Psoas muscle (tissue), 8 donors: ENCODE measurements around the gene LRRC8C. TPM values are rescaled to one million over a fixed set of nuclear protein-coding genes. Genes with fewer than 3 reads are reported as not detected.

Experiments used
- ATAC-seq, 4 donors: fragments of 200-7000 bp; cut with Tn5 transposase; one replicate each; pipeline ENCODE4 v1.9.1; 2020; ENCODE audit warnings: moderate library complexity in 3 of 4, mild to moderate bottlenecking in 2 of 4
- DNase-seq, 2 donors: peaks; one replicate each; pipeline ENCODE4 v3.0.0-alpha.2; 2020
- H3K27ac ChIP-seq: fragments of 200-600 bp; one replicate; pipeline ENCODE4 v1.8.0; 2022
- H3K27me3 ChIP-seq, 3 donors: fragments of 200-600 bp in 1 of 3; one replicate each; pipeline versions ENCODE4 v1.6.1 to v1.8.0; 2013 to 2022; ENCODE audit warnings: low read length in 2 of 3, mild to moderate bottlenecking in 2 of 3, moderate library complexity in 1 of 3; ENCODE audit not compliant: insufficient read depth in 3 of 3
- H3K36me3 ChIP-seq, 2 donors: fragments of 200-600 bp in 1 of 2; one replicate each; pipeline versions ENCODE4 v1.6.1 to v1.8.0; 2013 to 2022; ENCODE audit warnings: low read depth in 1 of 2, mild to moderate bottlenecking in 1 of 2, moderate library complexity in 1 of 2; ENCODE audit not compliant: insufficient read depth in 1 of 2
- H3K4me1 ChIP-seq: fragments of 200-600 bp; one replicate; pipeline ENCODE4 v1.8.0; 2022
- H3K4me3 ChIP-seq: fragments of 200-600 bp; one replicate; pipeline ENCODE4 v1.8.0; 2022; ENCODE audit warnings: mild to moderate bottlenecking
- H3K9me3 ChIP-seq: fragments of 200-600 bp; one replicate; pipeline ENCODE4 v1.8.0; 2022
- WGBS, 3 donors: extraction: QIAGEN DNeasy Blood & Tissue Kit; methylation state at CpG; one replicate each; pipeline versions ENCODE4 v1.1.6 to v1.1.7; 2013; 5-methylcytosine and 5-hydroxymethylcytosine counted together
- intact Hi-C, 2 donors: fragments of 100-400 bp; cut with DNase I; formaldehyde crosslinking; loops; one replicate each; pipeline versions ENCODE4 v1.11.0 to v1.14.2; 2022
- polyA plus RNA-seq, 3 donors: library from polyadenylated mRNA; stranded (reverse); fragments of 200-250 nt; gene quantifications; one replicate each; pipeline ENCODE4 v1.2.3, GENCODE V29; 2013
- total RNA-seq, 4 donors: library from RNA; stranded (reverse); fragmentation: NEBNext Ultra II Directional in 2 of 4; extraction: Animal tissue kit (Norgen Biotek cat#: 25700) in 2 of 4; gene quantifications; one replicate each; pipeline versions ENCODE4 v1.2.1 to v1.2.4, GENCODE V29; 2021 to 2023
- TF ChIP-seq, protein P1 (sequence below): fragments of 200-600 bp; IDR thresholded peaks from one replicate; pipeline ENCODE4 v1.8.0; 2022; ENCODE audit warnings: antibody characterized with exemption
- donor health status: healthy with polysubstance abuse.
- donor health status: DM: no; HTN: no; CAD: no; lungs with moderate emphysema.
- donor health status: Bipolar disorder and iron deficiency.
- donor health status: healthy.
- donor health status: DM: yes; HTN: yes; CAD: no.
- donor health status: DM: no; HTN: no; CAD: no.
- donor health status: DM: no; HTN: no; CAD: no.
- donor health status: DM: yes; HTN: yes; CAD: no.

LRRC8C gene
- total and polyA plus RNA-seq, 7 donors, result 1.4 to 4.1 (median 2.8) TPM

DNA sequence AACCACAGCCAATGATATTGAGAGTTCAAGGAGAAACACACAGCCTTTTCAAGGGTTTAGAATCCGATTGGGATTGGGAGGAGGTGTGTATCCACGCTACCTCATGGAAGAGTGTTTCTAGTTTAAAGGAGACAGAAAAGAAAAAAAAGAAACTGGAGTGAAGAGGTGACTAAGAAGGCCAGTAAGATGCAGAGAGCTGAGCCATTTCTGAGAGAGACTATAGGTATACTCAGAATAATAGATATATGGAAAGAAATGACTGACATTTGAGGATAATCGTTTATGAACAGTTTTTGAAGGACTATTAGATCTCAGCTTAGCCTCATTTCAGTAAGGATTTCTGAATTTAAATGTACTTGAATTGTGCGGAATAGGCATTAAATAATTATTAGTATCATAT lies 42.8 kb downstream of the LRRC8C start:
- H3K4me1 ChIP-seq, result no peaks in the 10 kb centered on the region
- DNase-seq (no peak), ATAC-seq (no peak)
- 92 to 95% (median 92%) methylated on average over 4 of the region's 4 CpGs for WGBS, 3 donors
- no peaks in the 10 kb centered on the region for H3K27me3 ChIP-seq
- no peaks in the 10 kb centered on the region for H3K36me3 ChIP-seq
- no peak overlapping the region for H3K27ac ChIP-seq
- TF ChIP-seq, protein P1, sequence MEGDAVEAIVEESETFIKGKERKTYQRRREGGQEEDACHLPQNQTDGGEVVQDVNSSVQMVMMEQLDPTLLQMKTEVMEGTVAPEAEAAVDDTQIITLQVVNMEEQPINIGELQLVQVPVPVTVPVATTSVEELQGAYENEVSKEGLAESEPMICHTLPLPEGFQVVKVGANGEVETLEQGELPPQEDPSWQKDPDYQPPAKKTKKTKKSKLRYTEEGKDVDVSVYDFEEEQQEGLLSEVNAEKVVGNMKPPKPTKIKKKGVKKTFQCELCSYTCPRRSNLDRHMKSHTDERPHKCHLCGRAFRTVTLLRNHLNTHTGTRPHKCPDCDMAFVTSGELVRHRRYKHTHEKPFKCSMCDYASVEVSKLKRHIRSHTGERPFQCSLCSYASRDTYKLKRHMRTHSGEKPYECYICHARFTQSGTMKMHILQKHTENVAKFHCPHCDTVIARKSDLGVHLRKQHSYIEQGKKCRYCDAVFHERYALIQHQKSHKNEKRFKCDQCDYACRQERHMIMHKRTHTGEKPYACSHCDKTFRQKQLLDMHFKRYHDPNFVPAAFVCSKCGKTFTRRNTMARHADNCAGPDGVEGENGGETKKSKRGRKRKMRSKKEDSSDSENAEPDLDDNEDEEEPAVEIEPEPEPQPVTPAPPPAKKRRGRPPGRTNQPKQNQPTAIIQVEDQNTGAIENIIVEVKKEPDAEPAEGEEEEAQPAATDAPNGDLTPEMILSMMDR, result no peak
- H3K9me3 ChIP-seq, result no peaks in the 10 kb centered on the region
- intact Hi-C loops, result no loop called here
- no peak overlapping the region for H3K4me3 ChIP-seq

DNA sequence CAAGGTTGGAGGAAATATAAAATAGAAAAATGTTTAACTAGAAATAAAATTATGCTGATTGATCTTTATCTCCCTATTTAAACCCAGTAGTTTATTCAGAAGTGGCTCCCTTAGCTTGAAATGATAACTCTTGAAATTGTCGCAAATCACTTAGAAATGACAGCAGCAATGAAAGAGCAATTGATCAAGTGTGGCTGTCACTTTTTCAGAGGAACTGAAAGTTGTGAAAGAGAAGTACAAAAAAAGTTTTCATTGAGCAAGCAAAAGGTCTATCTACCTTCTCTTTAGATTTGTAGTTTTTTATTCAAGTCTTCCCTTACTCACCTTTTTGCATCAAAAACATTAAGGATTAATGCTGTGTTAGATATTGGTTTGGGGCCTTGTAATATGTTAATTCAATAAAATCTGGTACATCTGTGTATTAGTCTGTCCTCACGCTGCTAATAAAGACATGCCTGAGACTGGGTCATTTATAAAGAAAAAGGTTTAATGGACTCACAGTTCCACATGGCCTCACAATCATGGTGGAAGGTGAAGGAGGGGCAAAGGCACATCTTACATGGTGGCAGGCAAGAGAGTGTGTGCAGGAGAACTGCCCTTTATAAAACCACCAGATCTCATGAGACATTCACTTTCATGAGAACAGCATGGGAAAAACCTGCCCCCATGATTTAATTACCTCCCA lies 48.3 kb downstream of the LRRC8C start:
- TF ChIP-seq, protein P1, result no peak

GRCh38 chr1:89682611-89683010 lies 49.7 kb downstream of the LRRC8C start:
- Histone ChIP-seq H3K9me3 (no peaks in the 10 kb centered on the region), H3K36me3 (no peaks in the 10 kb centered on the region), H3K27me3 (no peaks in the 10 kb centered on the region), H3K4me3 (no peak overlapping the region), H3K4me1 (no peaks in the 10 kb centered on the region), H3K27ac (no peak overlapping the region)
- DNase-seq (no peak), ATAC-seq (no peak)
- TF ChIP-seq, protein P1, result no peak
- intact Hi-C loops, result no loop called here

More for the DNA sequence above, 48.3 kb downstream of the LRRC8C start:
- no peak for ATAC-seq
- H3K27me3 ChIP-seq, result no peaks in the 10 kb centered on the region
- H3K4me1 ChIP-seq, result no peaks in the 10 kb centered on the region
- no peak for DNase-seq
- WGBS, 3 donors, result 92 to 98% (median 94%) methylated on average over 2 of the region's 2 CpGs
- no peak overlapping the region for H3K27ac ChIP-seq
- intact Hi-C loops, result no loop called here
- H3K36me3 ChIP-seq, result no peaks in the 10 kb centered on the region
- H3K9me3 ChIP-seq, result no peaks in the 10 kb centered on the region
- no peak overlapping the region for H3K4me3 ChIP-seq

- intact Hi-C loops, result no loop called here
- no peak for ATAC-seq
These were observed 52.5 kb downstream of the LRRC8C start for GRCh38 chr1:89685461-89685860.

More at GRCh38 chr1:89685461-89685860, 52.5 kb downstream of the LRRC8C start:
- TF ChIP-seq, protein P1, result no peak
- no peaks in the 10 kb centered on the region for H3K36me3 ChIP-seq
- H3K27ac ChIP-seq, result no peak overlapping the region
- no peak for DNase-seq
- no peaks in the 10 kb centered on the region for H3K4me1 ChIP-seq
- H3K27me3 ChIP-seq, result no peaks in the 10 kb centered on the region
- no peaks in the 10 kb centered on the region for H3K9me3 ChIP-seq
- no peak overlapping the region for H3K4me3 ChIP-seq
- 88 to 95% (median 95%) methylated on average over 2 of the region's 2 CpGs for WGBS, 3 donors
